ENCODE measurements around the gene PLAC9.

DNA sequence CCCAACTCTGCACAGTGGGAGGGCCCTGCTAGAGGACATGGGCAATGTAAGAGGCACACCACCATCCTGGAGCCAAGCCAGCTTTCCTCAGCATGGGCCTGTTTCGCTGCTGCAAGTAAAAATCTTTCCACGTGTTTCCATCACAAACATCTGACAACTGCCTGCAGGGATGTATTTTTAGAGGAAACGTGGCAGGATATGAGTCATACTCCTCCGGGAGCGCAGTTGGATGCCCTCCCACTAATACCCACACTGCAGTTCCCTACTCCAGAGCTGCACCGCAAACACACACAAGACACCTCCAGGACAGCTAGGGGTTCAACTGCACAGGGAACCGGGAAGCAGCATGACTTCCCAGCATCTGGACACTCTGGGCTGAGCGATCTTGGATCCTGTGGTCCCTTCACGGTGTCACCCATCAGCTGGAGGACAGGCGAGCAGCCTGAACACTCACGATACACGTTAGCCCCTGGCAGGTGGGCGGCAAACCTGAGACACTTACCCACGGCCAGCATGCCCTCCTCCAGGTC is 26.1 kb downstream of the PLAC9 start:
- TF ChIP-seq, protein P1, sequence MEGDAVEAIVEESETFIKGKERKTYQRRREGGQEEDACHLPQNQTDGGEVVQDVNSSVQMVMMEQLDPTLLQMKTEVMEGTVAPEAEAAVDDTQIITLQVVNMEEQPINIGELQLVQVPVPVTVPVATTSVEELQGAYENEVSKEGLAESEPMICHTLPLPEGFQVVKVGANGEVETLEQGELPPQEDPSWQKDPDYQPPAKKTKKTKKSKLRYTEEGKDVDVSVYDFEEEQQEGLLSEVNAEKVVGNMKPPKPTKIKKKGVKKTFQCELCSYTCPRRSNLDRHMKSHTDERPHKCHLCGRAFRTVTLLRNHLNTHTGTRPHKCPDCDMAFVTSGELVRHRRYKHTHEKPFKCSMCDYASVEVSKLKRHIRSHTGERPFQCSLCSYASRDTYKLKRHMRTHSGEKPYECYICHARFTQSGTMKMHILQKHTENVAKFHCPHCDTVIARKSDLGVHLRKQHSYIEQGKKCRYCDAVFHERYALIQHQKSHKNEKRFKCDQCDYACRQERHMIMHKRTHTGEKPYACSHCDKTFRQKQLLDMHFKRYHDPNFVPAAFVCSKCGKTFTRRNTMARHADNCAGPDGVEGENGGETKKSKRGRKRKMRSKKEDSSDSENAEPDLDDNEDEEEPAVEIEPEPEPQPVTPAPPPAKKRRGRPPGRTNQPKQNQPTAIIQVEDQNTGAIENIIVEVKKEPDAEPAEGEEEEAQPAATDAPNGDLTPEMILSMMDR (IDR thresholded peaks at IDR 0.05; ENCODE audit: low read length): no peak
- TF ChIP-seq EZH2 (optimal IDR thresholded peaks at IDR 0.05; ENCODE audit: low read depth, low read length): no peak

Measured in MM.1S (cell line).